HEK293T (cell line): ENCODE measurements around the gene HCN3.
"Not testable (repeated sequence)": the region's sequence is repeated elsewhere in the genome, so short reads cannot be mapped to it uniquely, and the experiment has no call there.

Experiments used
- CTCF ChIA-PET: fragments of 350-600 bp; formaldehyde crosslinking; extraction: SDS; loops from one replicate; lab custom pipeline; 2021; ENCODE audit warnings: antibody characterized with exemption, inconsistent platforms; lab: Yijun Ruan, JAX
- POLR2A ChIA-PET: fragments of 350-600 bp; formaldehyde crosslinking; extraction: SDS; loops from one replicate; lab custom pipeline; 2020; ENCODE audit warnings: antibody characterized with exemption, inconsistent platforms; lab: Yijun Ruan, JAX
- DNase-seq: peaks from one replicate; pipeline ENCODE4 v3.0.0; 2012; ENCODE audit warnings: mixed read lengths; ENCODE audit errors: extremely low spot score
- ARNT ChIP-seq: fragments of 450-650 bp; IDR thresholded peaks from 2 replicates; pipeline ENCODE4 v1.6.1; 2017; ENCODE audit warnings: mild to moderate bottlenecking
- BHLHE40 ChIP-seq: fragments of 450-650 bp; IDR thresholded peaks from 2 replicates; pipeline ENCODE4 v1.6.1; 2016; ENCODE audit warnings: mild to moderate bottlenecking, moderate library complexity, borderline replicate concordance
- ELF4 ChIP-seq: fragments of 450-650 bp; IDR thresholded peaks from 2 replicates; pipeline ENCODE4 v1.6.1; 2017; ENCODE audit warnings: antibody characterized with exemption
- FOXK2 ChIP-seq: fragments of 450-650 bp; IDR thresholded peaks from 2 replicates; pipeline ENCODE4 v1.6.1; 2016; ENCODE audit warnings: mild to moderate bottlenecking
- L3MBTL2 ChIP-seq: fragments of 450-650 bp; conservative IDR thresholded peaks from 2 replicates; pipeline ENCODE4 v1.6.1; 2016; ENCODE audit warnings: mild to moderate bottlenecking
- LEF1 ChIP-seq: fragments of 450-650 bp; IDR thresholded peaks from 2 replicates; pipeline ENCODE4 v1.6.1; 2017; ENCODE audit warnings: mild to moderate bottlenecking, borderline replicate concordance
- NFRKB ChIP-seq: fragments of 450-650 bp; IDR thresholded peaks from 2 replicates; pipeline ENCODE4 v1.6.1; 2016; ENCODE audit warnings: mild to moderate bottlenecking, moderate library complexity
- SUZ12 ChIP-seq: fragments of 450-650 bp; IDR thresholded peaks from 2 replicates; pipeline ENCODE4 v1.6.1; 2016; ENCODE audit warnings: mild to moderate bottlenecking
- TARDBP ChIP-seq: fragments of 450-650 bp; IDR thresholded peaks from 2 replicates; pipeline ENCODE4 v1.6.1; 2016
- ZNF384 ChIP-seq: fragments of 450-650 bp; IDR thresholded peaks from 2 replicates; pipeline ENCODE4 v1.6.1; 2016
- TF ChIP-seq, protein P1 (sequence below): fragments of 450-650 bp; IDR thresholded peaks from 2 replicates; pipeline ENCODE4 v1.6.1; 2016

Gene HCN3

GRCh38 chr1:155277070-155277901 lies at the start of gene HCN3:
TSS of gene HCN3 (plus strand) at chr1:155277463. CDS start at chr1:155277591, 128 bp downstream.
- TF ChIP-seq, protein P1, sequence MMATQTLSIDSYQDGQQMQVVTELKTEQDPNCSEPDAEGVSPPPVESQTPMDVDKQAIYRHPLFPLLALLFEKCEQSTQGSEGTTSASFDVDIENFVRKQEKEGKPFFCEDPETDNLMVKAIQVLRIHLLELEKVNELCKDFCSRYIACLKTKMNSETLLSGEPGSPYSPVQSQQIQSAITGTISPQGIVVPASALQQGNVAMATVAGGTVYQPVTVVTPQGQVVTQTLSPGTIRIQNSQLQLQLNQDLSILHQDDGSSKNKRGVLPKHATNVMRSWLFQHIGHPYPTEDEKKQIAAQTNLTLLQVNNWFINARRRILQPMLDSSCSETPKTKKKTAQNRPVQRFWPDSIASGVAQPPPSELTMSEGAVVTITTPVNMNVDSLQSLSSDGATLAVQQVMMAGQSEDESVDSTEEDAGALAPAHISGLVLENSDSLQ: no peak
- TF ChIP-seq L3MBTL2: peak; percentile 94
- ChIA-PET CTCF (interaction anchor here (0.6 to 3.0 kb wide), 11 partner anchors 10 to 890 kb away, joined by 3 to 14 read pairs (median 4); no protein-coding TSS in a partner anchor), POLR2A (interaction anchor here (0.6 to 2.4 kb wide), 15 partner anchors 10 to 466 kb away, joined by 3 to 14 read pairs (median 5); partner anchors contain the start of genes FDPS, KRTCAP2 and SCAMP3)
- DNase-seq: peak; percentile 100

DNA sequence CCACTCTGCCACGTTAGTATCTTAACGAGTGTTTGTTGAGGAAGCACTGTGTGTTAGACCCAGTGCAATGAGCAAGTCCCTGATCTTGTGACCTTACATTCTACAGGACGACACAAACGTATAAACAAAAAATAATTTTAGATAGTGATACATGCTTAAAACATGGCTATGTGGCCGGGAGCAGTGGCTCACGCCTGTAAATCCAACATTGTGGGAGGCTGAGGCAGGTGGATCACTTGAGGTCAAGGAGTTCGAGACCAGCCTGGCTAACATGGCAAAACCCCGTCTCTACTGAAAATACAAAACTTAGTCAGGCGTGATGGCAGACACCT lies 49.2 kb upstream of the HCN3 start:
- POLR2A ChIA-PET: interaction anchor here (1.4 to 2.8 kb wide), 5 partner anchors 9 to 35 kb away, joined by 4 to 37 read pairs (median 23); partner anchors contain the start of genes MTX1 and THBS3

DNA sequence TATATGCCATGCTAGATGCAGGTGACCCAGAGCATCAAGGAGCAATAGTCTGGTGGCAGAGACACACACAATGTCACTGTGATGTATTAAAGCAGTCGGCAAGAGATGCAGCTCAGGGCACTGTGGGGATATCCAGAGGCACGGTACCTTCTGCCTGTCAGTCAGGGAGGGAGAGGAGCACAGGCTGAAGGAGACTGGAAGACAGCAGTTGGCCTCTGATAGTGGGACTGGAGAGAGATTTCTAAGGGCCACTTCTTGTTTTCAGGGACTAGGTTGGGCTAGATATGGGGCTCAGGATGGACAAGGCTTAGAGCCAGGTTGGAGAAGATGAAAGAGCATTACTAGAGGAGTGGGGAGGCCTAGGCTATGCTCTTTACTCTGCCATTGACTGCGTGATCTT lies 46.0 kb upstream of the HCN3 start:
- CTCF ChIA-PET, DNase-seq, POLR2A ChIA-PET: not testable (repeated sequence)

More for the DNA sequence above, 49.2 kb upstream of the HCN3 start:
- CTCF ChIA-PET: interaction anchor here (1.7 to 5.4 kb wide), 2 partner anchors 21 to 22 kb away, joined by 7 to 20 read pairs; partner anchors contain the start of gene THBS3
- TF ChIP-seq ELF4: no peak
- TF ChIP-seq L3MBTL2: no peak
- no peak for TF ChIP-seq ZNF384
- no peak for TF ChIP-seq BHLHE40
- TF ChIP-seq FOXK2: no peak
- TF ChIP-seq, protein P1: no peak
- TF ChIP-seq TARDBP: no peak
- DNase-seq: no peak

GRCh38 chr1:155232001-155232978 lies 45.0 kb upstream of the HCN3 start:
- CTCF ChIA-PET, POLR2A ChIA-PET: not testable (repeated sequence)

GRCh38 chr1:155233502-155233901 lies 43.8 kb upstream of the HCN3 start:
- POLR2A ChIA-PET, DNase-seq, CTCF ChIA-PET: not testable (repeated sequence)

More at GRCh38 chr1:155232001-155232978, 45.0 kb upstream of the HCN3 start:
- DNase-seq: not testable (repeated sequence)

GRCh38 chr1:155235375-155235774 lies 41.9 kb upstream of the HCN3 start:
- POLR2A ChIA-PET, DNase-seq: not testable (repeated sequence)
- CTCF ChIA-PET: interaction anchor here (0.6 kb wide), 1 partner anchor 170 kb away, joined by 7 read pairs; no protein-coding TSS in a partner anchor

- POLR2A ChIA-PET: interaction anchor here (1.5 kb wide), 1 partner anchor 8 kb away, joined by 3 read pairs; no protein-coding TSS in a partner anchor
- TF ChIP-seq LEF1: no peak
- no peak for TF ChIP-seq ZNF384
- TF ChIP-seq ARNT: no peak
- no peak for DNase-seq
- CTCF ChIA-PET: no interaction called here
Measured at GRCh38 chr1:155236451-155236850, 40.8 kb upstream of the HCN3 start.

GRCh38 chr1:155241069-155241679 lies 36.1 kb upstream of the HCN3 start:
- ChIA-PET CTCF (interaction anchor here (1.5 to 3.8 kb wide), 3 partner anchors 10 to 68 kb away, joined by 4 to 28 read pairs (median 6); partner anchors contain the start of gene KRTCAP2), POLR2A (interaction anchor here (0.6 to 5.7 kb wide), 8 partner anchors 10 to 482 kb away, joined by 3 to 43 read pairs (median 4); partner anchors contain the start of genes KRTCAP2, MTX1 and THBS3)
- TF ChIP-seq L3MBTL2 (peak; percentile 47), LEF1 (no peak), ZNF384 (peak; percentile 87), NFRKB (peak; percentile 61; the same call in 1 of the 2 replicates), BHLHE40 (no peak), SUZ12 (no peak), ELF4 (peak; percentile 91)
- TF ChIP-seq, protein P1: peak; percentile 22; the same call in 1 of the 2 replicates
- DNase-seq: peak; percentile 84
